Measurements from ENCODE around the gene KRT13. TPM values are rescaled to one million over a fixed set of nuclear protein-coding genes. Genes with fewer than 3 reads are reported as not detected.

KRT13 gene
- total and polyA plus RNA-seq, 2 experiments from 2014 or later: not detected

DNA sequence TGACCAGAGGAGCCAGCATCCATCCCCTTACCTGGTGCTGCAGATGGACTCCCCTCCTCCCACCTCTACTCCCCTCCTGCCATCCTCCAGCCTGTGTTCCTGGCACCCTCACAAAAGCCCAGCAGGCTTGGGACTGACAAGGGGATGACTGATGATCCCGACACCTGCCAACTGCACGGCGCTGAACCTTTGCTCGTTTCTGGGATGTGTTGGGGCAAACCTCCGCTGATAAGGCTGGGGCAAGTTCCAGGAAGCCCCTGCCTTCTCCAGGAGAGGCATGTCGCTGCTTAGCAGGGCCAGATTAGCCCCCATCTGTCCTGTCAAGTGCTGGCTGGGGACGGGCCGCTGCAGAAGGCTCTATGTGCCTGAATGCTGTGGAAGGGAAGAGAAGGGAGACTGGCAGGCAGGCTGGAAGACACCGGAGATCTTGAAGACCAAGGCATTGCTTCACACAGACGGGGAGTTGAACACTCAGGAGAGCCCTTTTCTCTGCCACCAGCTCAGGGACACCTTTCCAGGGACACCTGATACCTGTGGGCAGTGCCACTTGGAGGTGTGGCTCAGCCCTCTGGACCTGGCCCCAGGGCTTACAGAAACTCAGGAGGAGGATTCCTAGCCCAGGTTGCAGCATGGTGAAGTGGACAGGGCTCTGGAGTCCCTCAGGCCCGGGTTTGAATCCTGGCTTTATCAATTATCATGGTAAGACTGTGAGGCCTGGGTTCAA is 14.3 kb upstream of the KRT13 start (continued):
- TF ChIP-seq, protein P1, sequence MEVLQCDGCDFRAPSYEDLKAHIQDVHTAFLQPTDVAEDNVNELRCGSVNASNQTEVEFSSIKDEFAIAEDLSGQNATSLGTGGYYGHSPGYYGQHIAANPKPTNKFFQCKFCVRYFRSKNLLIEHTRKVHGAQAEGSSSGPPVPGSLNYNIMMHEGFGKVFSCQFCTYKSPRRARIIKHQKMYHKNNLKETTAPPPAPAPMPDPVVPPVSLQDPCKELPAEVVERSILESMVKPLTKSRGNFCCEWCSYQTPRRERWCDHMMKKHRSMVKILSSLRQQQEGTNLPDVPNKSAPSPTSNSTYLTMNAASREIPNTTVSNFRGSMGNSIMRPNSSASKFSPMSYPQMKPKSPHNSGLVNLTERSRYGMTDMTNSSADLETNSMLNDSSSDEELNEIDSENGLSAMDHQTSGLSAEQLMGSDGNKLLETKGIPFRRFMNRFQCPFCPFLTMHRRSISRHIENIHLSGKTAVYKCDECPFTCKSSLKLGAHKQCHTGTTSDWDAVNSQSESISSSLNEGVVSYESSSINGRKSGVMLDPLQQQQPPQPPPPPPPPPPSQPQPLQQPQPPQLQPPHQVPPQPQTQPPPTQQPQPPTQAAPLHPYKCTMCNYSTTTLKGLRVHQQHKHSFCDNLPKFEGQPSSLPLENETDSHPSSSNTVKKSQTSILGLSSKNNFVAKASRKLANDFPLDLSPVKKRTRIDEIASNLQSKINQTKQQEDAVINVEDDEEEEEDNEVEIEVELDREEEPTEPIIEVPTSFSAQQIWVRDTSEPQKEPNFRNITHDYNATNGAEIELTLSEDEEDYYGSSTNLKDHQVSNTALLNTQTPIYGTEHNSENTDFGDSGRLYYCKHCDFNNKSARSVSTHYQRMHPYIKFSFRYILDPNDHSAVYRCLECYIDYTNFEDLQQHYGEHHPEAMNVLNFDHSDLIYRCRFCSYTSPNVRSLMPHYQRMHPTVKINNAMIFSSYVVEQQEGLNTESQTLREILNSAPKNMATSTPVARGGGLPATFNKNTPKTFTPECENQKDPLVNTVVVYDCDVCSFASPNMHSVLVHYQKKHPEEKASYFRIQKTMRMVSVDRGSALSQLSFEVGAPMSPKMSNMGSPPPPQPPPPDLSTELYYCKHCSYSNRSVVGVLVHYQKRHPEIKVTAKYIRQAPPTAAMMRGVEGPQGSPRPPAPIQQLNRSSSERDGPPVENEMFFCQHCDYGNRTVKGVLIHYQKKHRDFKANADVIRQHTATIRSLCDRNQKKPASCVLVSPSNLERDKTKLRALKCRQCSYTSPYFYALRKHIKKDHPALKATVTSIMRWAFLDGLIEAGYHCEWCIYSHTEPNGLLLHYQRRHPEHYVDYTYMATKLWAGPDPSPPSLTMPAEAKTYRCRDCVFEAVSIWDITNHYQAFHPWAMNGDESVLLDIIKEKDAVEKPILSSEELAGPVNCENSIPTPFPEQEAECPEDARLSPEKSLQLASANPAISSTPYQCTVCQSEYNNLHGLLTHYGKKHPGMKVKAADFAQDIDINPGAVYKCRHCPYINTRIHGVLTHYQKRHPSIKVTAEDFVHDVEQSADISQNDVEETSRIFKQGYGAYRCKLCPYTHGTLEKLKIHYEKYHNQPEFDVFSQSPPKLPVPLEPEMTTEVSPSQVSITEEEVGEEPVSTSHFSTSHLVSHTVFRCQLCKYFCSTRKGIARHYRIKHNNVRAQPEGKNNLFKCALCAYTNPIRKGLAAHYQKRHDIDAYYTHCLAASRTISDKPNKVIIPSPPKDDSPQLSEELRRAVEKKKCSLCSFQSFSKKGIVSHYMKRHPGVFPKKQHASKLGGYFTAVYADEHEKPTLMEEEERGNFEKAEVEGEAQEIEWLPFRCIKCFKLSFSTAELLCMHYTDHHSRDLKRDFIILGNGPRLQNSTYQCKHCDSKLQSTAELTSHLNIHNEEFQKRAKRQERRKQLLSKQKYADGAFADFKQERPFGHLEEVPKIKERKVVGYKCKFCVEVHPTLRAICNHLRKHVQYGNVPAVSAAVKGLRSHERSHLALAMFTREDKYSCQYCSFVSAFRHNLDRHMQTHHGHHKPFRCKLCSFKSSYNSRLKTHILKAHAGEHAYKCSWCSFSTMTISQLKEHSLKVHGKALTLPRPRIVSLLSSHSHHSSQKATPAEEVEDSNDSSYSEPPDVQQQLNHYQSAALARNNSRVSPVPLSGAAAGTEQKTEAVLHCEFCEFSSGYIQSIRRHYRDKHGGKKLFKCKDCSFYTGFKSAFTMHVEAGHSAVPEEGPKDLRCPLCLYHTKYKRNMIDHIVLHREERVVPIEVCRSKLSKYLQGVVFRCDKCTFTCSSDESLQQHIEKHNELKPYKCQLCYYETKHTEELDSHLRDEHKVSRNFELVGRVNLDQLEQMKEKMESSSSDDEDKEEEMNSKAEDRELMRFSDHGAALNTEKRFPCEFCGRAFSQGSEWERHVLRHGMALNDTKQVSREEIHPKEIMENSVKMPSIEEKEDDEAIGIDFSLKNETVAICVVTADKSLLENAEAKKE (CRISPR knock-in tag; IDR thresholded peaks at IDR 0.05): no peak
- no peak for TF ChIP-seq EZH2phosphoT487 (IDR thresholded peaks at IDR 0.05; ENCODE audit: unreplicated experiment)

DNA sequence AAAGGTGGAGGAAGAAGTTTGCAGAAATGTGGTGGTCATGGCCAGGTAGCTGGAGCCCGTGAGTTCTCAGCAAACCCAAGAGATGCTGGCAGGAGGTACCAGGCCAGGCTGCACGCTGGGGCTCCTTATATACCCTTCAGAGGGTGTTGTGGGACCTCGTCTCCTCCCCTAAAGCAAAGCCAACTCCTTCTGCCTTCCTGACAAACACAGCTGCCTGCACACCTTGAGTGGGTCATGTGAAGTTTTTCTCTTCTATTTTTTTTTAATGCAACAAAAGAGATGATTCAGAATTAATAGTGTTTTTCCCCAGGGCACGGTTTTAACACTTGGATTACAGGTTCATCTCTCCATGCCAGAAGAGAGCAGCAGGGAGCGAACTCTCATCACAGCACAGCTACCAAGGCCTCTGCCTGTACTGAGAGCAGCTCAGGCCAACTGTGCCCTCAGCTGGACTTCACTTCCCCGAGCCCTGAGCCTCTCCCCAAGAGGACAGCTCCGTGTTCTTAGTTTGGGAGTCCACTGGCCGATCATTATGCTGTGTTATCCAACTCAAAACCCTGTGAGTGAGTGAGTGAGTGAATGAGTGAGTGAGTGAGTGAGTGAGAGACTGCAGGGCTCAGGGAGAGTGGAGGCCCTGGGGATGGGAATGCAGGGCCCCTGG is 13.5 kb upstream of the KRT13 start, which contains the start of gene KRT15:
KRT15 (minus strand) TSS at position 102 of the 661 bp plus-strand sequence; CDS start at position 39, 63 bp downstream.
- no peaks in the 10 kb centered on the region for H3K9me3 Mint-ChIP-seq
- Histone ChIP-seq H3K4me2 (no peak within 1 kb of the TSS), H3K4me3 (no peak within 1 kb of the TSS), H3K9me2 (ENCODE audit: insufficient read depth) (no peaks in the 10 kb centered on the region), H3K27me3 (ENCODE audit: insufficient read depth) (no peaks in the 10 kb centered on the region), H3K4me1 (ENCODE audit: insufficient read depth) (peaks cover 12% of the 10 kb centered on the region; the same call in 1 of the 2 replicates), H3K79me2 (replicated peaks; ENCODE audit: insufficient read depth) (no peaks in the 10 kb centered on the region), H3K27ac (ENCODE audit: low read depth) (no peak within 1 kb of the TSS), H2AFZ (no peak within 1 kb of the TSS), H3F3A (replicated peaks; ENCODE audit: low read depth) (0 out of 2 replicates have a peak, but pooled peaks cover 4% of the 10 kb centered on the region), H3K36me3 (ENCODE audit: insufficient read depth) (0 out of 2 replicates have a peak, but pooled peaks cover 9% of the 10 kb centered on the region), H4K20me1 (replicated peaks; ENCODE audit: insufficient read depth) (no peaks in the 10 kb centered on the region)
- H3K27me3 Mint-ChIP-seq (ENCODE audit: insufficient read depth, low read depth, poor library complexity): peaks cover 20% of the 10 kb centered on the region
- peaks cover 13% of the 10 kb centered on the region for H3K36me3 Mint-ChIP-seq (ENCODE audit: low read depth)
- DNase-seq (ENCODE audit: low spot score) (no peak), ATAC-seq (no peak)
- no peak within 1 kb of the TSS for H3K27ac Mint-ChIP-seq
- peaks cover 21% of the 10 kb centered on the region for H3K4me1 Mint-ChIP-seq
- no peak within 1 kb of the TSS for H3K4me3 Mint-ChIP-seq
- TF ChIP-seq ZNF331 (CRISPR knock-in tag; IDR thresholded peaks at IDR 0.05; ENCODE audit: low read depth): no peak
- TF ChIP-seq JUNB (IDR thresholded peaks at IDR 0.05; ENCODE audit: unreplicated experiment): no peak
- TF ChIP-seq, protein P1 (CRISPR knock-in tag; IDR thresholded peaks at IDR 0.05): no peak
- TF ChIP-seq EZH2phosphoT487 (IDR thresholded peaks at IDR 0.05; ENCODE audit: unreplicated experiment): no peak
- TF ChIP-seq, protein P2, sequence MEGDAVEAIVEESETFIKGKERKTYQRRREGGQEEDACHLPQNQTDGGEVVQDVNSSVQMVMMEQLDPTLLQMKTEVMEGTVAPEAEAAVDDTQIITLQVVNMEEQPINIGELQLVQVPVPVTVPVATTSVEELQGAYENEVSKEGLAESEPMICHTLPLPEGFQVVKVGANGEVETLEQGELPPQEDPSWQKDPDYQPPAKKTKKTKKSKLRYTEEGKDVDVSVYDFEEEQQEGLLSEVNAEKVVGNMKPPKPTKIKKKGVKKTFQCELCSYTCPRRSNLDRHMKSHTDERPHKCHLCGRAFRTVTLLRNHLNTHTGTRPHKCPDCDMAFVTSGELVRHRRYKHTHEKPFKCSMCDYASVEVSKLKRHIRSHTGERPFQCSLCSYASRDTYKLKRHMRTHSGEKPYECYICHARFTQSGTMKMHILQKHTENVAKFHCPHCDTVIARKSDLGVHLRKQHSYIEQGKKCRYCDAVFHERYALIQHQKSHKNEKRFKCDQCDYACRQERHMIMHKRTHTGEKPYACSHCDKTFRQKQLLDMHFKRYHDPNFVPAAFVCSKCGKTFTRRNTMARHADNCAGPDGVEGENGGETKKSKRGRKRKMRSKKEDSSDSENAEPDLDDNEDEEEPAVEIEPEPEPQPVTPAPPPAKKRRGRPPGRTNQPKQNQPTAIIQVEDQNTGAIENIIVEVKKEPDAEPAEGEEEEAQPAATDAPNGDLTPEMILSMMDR (conservative IDR thresholded peaks at IDR 0.05; ENCODE audit: low read depth in 2 of 2): no peak
